ENCODE data around the gene MBD4. TPM values are rescaled to one million over a fixed set of nuclear protein-coding genes. Genes with fewer than 3 reads are reported as not detected.

The MBD4 gene
- total and polyA plus RNA-seq, 10 of the 15 experiments (the other 5 are each of a cell fraction or from before 2014, with no cell fraction given) = 17.7 to 59.0 (median 49.0) TPM

DNA sequence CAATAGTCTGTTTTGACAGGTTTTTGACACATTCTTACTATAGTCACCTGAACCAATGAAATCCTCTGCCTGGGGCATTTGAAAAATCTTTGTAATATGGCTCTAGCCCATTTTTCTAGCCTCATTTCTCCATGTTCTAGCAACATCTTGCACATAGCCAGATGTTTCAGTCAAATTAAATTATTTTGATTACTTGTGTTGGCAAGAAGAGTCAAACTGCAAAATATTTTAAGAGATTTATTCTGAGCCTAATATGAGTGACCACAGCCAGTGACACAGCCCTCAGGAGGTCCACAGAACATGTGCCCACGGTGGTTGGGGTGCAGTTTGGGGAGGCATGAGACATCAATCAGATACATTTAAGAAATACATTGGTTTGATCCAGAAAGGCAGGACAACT is 7.2 kb upstream of the MBD4 start (continued):
- TF ChIP-seq, protein P1, sequence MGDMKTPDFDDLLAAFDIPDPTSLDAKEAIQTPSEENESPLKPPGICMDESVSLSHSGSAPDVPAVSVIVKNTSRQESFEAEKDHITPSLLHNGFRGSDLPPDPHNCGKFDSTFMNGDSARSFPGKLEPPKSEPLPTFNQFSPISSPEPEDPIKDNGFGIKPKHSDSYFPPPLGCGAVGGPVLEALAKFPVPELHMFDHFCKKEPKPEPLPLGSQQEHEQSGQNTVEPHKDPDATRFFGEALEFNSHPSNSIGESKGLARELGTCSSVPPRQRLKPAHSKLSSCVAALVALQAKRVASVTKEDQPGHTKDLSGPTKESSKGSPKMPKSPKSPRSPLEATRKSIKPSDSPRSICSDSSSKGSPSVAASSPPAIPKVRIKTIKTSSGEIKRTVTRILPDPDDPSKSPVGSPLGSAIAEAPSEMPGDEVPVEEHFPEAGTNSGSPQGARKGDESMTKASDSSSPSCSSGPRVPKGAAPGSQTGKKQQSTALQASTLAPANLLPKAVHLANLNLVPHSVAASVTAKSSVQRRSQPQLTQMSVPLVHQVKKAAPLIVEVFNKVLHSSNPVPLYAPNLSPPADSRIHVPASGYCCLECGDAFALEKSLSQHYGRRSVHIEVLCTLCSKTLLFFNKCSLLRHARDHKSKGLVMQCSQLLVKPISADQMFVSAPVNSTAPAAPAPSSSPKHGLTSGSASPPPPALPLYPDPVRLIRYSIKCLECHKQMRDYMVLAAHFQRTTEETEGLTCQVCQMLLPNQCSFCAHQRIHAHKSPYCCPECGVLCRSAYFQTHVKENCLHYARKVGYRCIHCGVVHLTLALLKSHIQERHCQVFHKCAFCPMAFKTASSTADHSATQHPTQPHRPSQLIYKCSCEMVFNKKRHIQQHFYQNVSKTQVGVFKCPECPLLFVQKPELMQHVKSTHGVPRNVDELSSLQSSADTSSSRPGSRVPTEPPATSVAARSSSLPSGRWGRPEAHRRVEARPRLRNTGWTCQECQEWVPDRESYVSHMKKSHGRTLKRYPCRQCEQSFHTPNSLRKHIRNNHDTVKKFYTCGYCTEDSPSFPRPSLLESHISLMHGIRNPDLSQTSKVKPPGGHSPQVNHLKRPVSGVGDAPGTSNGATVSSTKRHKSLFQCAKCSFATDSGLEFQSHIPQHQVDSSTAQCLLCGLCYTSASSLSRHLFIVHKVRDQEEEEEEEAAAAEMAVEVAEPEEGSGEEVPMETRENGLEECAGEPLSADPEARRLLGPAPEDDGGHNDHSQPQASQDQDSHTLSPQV (IDR thresholded peaks at IDR 0.05) = no peak
- TF ChIP-seq CBFB (IDR thresholded peaks at IDR 0.05; ENCODE audit: low read depth) = no peak
- no peak for TF ChIP-seq CEBPB (IDR thresholded peaks at IDR 0.05; ENCODE audit: borderline replicate concordance in 1 of 2, low read depth in 2 of 2, low read length in 2 of 2)
- no peak for TF ChIP-seq ZNF24 (IDR thresholded peaks at IDR 0.05)
- TF ChIP-seq, protein P2, sequence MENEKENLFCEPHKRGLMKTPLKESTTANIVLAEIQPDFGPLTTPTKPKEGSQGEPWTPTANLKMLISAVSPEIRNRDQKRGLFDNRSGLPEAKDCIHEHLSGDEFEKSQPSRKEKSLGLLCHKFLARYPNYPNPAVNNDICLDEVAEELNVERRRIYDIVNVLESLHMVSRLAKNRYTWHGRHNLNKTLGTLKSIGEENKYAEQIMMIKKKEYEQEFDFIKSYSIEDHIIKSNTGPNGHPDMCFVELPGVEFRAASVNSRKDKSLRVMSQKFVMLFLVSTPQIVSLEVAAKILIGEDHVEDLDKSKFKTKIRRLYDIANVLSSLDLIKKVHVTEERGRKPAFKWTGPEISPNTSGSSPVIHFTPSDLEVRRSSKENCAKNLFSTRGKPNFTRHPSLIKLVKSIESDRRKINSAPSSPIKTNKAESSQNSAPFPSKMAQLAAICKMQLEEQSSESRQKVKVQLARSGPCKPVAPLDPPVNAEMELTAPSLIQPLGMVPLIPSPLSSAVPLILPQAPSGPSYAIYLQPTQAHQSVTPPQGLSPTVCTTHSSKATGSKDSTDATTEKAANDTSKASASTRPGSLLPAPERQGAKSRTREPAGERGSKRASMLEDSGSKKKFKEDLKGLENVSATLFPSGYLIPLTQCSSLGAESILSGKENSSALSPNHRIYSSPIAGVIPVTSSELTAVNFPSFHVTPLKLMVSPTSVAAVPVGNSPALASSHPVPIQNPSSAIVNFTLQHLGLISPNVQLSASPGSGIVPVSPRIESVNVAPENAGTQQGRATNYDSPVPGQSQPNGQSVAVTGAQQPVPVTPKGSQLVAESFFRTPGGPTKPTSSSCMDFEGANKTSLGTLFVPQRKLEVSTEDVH (IDR thresholded peaks at IDR 0.05; ENCODE audit: low read depth, partially characterized antibody) = no peak
- TF ChIP-seq, protein P3, sequence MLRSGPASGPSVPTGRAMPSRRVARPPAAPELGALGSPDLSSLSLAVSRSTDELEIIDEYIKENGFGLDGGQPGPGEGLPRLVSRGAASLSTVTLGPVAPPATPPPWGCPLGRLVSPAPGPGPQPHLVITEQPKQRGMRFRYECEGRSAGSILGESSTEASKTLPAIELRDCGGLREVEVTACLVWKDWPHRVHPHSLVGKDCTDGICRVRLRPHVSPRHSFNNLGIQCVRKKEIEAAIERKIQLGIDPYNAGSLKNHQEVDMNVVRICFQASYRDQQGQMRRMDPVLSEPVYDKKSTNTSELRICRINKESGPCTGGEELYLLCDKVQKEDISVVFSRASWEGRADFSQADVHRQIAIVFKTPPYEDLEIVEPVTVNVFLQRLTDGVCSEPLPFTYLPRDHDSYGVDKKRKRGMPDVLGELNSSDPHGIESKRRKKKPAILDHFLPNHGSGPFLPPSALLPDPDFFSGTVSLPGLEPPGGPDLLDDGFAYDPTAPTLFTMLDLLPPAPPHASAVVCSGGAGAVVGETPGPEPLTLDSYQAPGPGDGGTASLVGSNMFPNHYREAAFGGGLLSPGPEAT (IDR thresholded peaks at IDR 0.05; ENCODE audit: low read depth) = no peak

Data from GM12878 (cell line).